Spleen (tissue), 11 donors: ENCODE data around the gene LRP10. TPM values are rescaled to one million over a fixed set of nuclear protein-coding genes. Genes with fewer than 3 reads are reported as not detected.
A peak's percentile ranks its signal among the peaks of the same experiment; 100 is the strongest.

Experiments used
- DNase-seq: peaks from one replicate; pipeline ENCODE4 v3.0.0-alpha.2; 2020
- H3K27ac ChIP-seq, 8 donors: fragments of 200-600 bp; sonication (generic) in 7 of 8; 1 replicate in 4 of 8; 2 replicates in 4 of 8; pipeline versions ENCODE4 v1.5.0 to v1.8.0; 2016 to 2021; ENCODE audit warnings: inconsistent platforms in 4 of 8, mild to moderate bottlenecking in 4 of 8, moderate library complexity in 1 of 8
- H3K27me3 ChIP-seq, 7 donors: fragments of 200-600 bp; sonication (generic) in 6 of 7; replicated peaks in 1 of 7; 1 replicate in 4 of 7; 2 replicates in 3 of 7; pipeline versions ENCODE4 v1.5.0 to v1.8.0; 2016 to 2021; ENCODE audit warnings: inconsistent platforms in 3 of 7, mild to moderate bottlenecking in 1 of 7
- H3K36me3 ChIP-seq, 6 donors: fragments of 200-600 bp; sonication (generic) in 5 of 6; 1 replicate in 4 of 6; 2 replicates in 2 of 6; pipeline versions ENCODE4 v1.5.0 to v1.8.0; 2016 to 2021; ENCODE audit warnings: inconsistent platforms in 2 of 6
- H3K4me1 ChIP-seq, 6 donors: fragments of 200-600 bp; sonication (generic) in 5 of 6; 1 replicate in 3 of 6; 2 replicates in 3 of 6; pipeline versions ENCODE4 v1.5.0 to v1.8.0; 2016 to 2021; ENCODE audit warnings: inconsistent platforms in 3 of 6
- H3K4me3 ChIP-seq, 8 donors: fragments of 200-600 bp; sonication (generic) in 7 of 8; 1 replicate in 4 of 8; 2 replicates in 4 of 8; pipeline versions ENCODE4 v1.5.0 to v1.8.0; 2016 to 2021; ENCODE audit warnings: inconsistent platforms in 4 of 8, mild to moderate bottlenecking in 4 of 8, moderate library complexity in 2 of 8
- H3K9me3 ChIP-seq, 8 donors: fragments of 200-600 bp; sonication (generic) in 7 of 8; 1 replicate in 4 of 8; 2 replicates in 4 of 8; pipeline versions ENCODE4 v1.5.0 to v1.8.0; 2016 to 2021; ENCODE audit warnings: inconsistent platforms in 4 of 8
- POLR2A ChIP-seq, 3 donors: fragments of 450-650 bp; IDR thresholded peaks; one replicate each; pipeline ENCODE4 v1.5.1; 2017; ENCODE audit warnings: antibody characterized with exemption in 3 of 3, mild to moderate bottlenecking in 1 of 3
- POLR2AphosphoS5 ChIP-seq, 3 donors: sonication (generic); formaldehyde crosslinking; IDR thresholded peaks; one replicate each; pipeline ENCODE4 v1.5.1; 2017; ENCODE audit warnings: antibody characterized with exemption in 3 of 3
- WGBS, 5 donors: extraction: QIAGEN DNeasy Blood & Tissue Kit in 3 of 5; methylation state at CpG; one replicate each; pipeline versions ENCODE4 v1.1.5 to v1.1.7; 2013 to 2018; 5-methylcytosine and 5-hydroxymethylcytosine counted together
- intact Hi-C: fragments of 100-400 bp; cut with DNase I; formaldehyde crosslinking; loops from one replicate; pipeline ENCODE4 v1.15.0; 2023; ENCODE audit warnings: low total_unique reads
- polyA plus RNA-seq, 3 donors: library from polyadenylated mRNA; stranded (reverse); fragments of 200-250 nt; gene quantifications; one replicate each; pipeline ENCODE4 v1.2.1, GENCODE V29; 2013
- total RNA-seq, 7 donors: library from RNA; depleted of rRNA in 3 of 7; stranded (reverse); fragments of >200 nt in 3 of 7; fragmentation: NEBNext Ultra II Directional in 4 of 7; extraction: Animal tissue kit (Norgen Biotek cat#: 25700) in 4 of 7; gene quantifications; one replicate each; pipeline versions ENCODE4 v1.1.0 to v1.2.1, GENCODE V29; 2016 to 2021
- TF ChIP-seq, protein P1 (sequence below), 11 experiments: fragments of 200-600 bp in 7 of 11; fragments of 450-650 bp in 4 of 11; sonication (generic) in 4 of 11; IDR thresholded peaks in 8 of 11; conservative IDR thresholded peaks in 3 of 11; 1 replicate in 7 of 11; 2 replicates in 4 of 11; pipeline versions ENCODE4 v1.4.0 to v1.8.0; 2016 to 2021; ENCODE audit warnings: antibody characterized with exemption in 11 of 11, inconsistent platforms in 4 of 11, mild to moderate bottlenecking in 1 of 11
- donor health status: healthy with polysubstance abuse.
- donor health status: DM: no; HTN: no; CAD: no; lungs with moderate emphysema.
- donor health status: DM: no; HTN: no; CAD: no.
- donor health status: Bipolar disorder and iron deficiency.
- donor health status: healthy.
- donor health status: DM: no; HTN: no; CAD: no.
- donor health status: DM: yes; HTN: yes; CAD: no.

LRP10 gene
- total and polyA plus RNA-seq, 10 donors: 7.9 to 205 (median 105) TPM

DNA sequence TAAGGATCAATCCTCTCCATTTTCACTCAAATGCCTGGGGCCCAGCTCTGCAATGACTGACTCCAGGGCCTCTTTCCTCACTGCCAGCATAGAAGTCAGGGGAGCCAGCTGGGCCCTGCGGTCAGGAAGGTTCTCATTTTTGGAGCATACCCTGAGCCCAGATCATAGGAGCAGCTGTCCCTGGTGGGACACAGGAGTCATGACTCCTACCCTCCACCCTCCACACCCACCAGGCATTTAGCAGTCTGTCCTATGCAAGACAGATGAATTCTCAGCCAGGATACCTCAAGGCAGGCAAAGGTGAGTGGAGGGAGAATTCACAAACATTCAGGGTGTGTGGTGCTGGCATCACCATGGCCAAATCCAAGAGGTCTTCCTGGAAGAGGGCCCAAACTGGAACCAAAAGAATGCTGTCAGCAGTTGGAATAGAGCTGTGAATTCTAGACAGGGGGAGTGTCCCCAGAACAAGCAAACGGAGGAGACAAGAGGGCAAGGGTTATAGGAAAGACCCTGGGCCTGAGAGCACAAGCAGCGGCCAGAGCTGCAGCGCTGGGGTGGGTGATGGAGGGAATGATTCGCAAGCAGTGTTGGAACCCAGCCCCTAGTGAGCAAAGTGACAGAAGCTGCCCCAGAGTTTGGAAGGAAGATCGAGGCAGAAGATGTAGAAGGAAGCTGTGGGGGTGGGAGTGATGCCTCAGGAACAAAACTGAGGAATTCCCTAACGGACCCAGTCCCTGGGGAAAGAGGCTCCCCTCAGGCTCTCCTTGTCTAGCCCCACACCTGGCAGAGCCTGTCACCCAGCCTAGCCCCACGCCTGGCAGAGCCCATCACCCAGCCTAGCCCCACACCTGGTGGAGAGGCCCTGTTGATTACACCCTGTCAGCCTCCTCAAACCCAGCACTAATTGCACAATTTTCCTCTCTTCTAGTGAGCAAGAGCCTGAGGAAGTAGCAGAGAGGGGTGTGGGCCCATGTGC, 7.0 kb downstream of the LRP10 start:
- Histone ChIP-seq H3K4me1 (peaks cover 3 to 75% (median 27%) of the 10 kb centered on the region in 6 donors), H3K27ac (peak overlapping the region in 2 of 8 donors; percentile 5 to 11), H3K36me3 (peaks cover 11 to 75% (median 60%) of the 10 kb centered on the region in 6 donors), H3K27me3 (peaks cover 0 to 7% (median 0%) of the 10 kb centered on the region in 7 donors), H3K9me3 (no peaks in the 10 kb centered on the region), H3K4me3 (no peak overlapping the region)
- DNase-seq: no peak
- WGBS, 5 donors: 73 to 89% (median 78%) methylated on average over 7 to 8 of the region's 8 CpGs
- intact Hi-C loops: no loop called here
- TF ChIP-seq, protein P1, sequence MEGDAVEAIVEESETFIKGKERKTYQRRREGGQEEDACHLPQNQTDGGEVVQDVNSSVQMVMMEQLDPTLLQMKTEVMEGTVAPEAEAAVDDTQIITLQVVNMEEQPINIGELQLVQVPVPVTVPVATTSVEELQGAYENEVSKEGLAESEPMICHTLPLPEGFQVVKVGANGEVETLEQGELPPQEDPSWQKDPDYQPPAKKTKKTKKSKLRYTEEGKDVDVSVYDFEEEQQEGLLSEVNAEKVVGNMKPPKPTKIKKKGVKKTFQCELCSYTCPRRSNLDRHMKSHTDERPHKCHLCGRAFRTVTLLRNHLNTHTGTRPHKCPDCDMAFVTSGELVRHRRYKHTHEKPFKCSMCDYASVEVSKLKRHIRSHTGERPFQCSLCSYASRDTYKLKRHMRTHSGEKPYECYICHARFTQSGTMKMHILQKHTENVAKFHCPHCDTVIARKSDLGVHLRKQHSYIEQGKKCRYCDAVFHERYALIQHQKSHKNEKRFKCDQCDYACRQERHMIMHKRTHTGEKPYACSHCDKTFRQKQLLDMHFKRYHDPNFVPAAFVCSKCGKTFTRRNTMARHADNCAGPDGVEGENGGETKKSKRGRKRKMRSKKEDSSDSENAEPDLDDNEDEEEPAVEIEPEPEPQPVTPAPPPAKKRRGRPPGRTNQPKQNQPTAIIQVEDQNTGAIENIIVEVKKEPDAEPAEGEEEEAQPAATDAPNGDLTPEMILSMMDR (IDR thresholded peaks at IDR 0.05 in 8 of 11, conservative IDR thresholded peaks at IDR 0.05 in 3 of 11): no peak
- TF ChIP-seq POLR2A (IDR thresholded peaks at IDR 0.05) (no peak), POLR2AphosphoS5 (IDR thresholded peaks at IDR 0.05) (peak; percentile 37 to 58 (median 43))

DNA sequence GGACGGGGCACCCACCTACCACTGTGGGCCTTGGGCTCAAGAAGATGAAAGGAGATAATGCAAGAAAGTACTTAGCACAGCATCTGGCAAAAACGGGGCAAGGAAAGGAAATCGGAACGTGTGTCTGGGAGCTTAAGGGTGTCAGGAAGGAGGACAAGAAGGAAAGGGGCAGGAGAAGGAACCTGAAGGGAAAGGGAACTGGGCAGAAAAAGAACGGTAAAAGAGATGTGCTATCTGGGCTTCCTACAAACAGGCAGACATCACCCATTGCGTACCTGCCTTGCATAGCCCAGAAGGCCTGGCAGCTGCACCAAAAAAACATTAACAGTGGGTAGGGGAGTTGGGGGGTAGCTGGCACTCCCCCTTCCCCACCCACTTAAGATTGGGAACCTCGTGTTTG, 10.5 kb downstream of the LRP10 start:
- H3K4me1 ChIP-seq: peaks cover 5 to 69% (median 26%) of the 10 kb centered on the region in 6 donors
- H3K9me3 ChIP-seq: no peaks in the 10 kb centered on the region
- WGBS, 5 donors: 39 to 48% (median 45%) methylated on average over 7 of the region's 7 CpGs
- peaks cover 0 to 19% (median 0%) of the 10 kb centered on the region in 7 donors for H3K27me3 ChIP-seq
- TF ChIP-seq, protein P1 (IDR thresholded peaks at IDR 0.05 in 8 of 11, conservative IDR thresholded peaks at IDR 0.05 in 3 of 11): no peak
- peak in 1 of 3 donors; percentile 31 for TF ChIP-seq POLR2AphosphoS5 (IDR thresholded peaks at IDR 0.05)
- peaks cover 3 to 40% (median 25%) of the 10 kb centered on the region in 6 donors for H3K36me3 ChIP-seq
- H3K4me3 ChIP-seq: no peak overlapping the region
- intact Hi-C loops: no loop called here
- H3K27ac ChIP-seq: no peak overlapping the region
- DNase-seq: no peak

DNA sequence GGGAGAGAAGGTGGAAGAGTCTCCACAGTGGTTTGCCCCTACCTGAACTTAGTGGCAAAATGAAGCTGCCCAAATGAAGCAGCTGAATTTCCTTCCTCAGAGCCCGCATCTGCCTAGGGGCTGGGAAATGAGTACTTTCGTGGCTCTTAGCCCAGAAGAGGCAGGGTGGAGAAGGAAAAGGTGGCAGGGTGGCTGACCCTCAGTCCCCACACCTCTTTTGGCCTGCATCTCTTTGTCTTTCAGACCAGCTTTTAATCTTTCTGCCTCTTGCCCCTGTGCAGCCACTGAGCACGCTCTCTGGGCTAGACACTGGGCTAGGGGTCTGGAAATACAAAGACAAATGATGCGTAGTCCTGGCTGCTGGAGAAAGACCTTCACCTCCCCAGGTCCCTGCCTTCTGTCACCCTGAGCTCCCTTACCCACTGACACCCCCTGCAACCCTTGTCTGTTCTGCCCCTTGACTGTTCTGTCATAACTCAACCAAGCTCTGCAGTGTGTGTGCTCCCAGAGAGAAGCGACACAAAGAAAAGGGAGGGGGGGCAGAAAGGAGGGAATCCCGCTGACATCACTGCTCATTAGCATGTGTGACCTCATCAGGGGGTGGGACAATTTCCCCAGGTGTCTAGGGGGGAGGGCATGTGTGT, 11.1 kb downstream of the LRP10 start:
- no peak overlapping the region for H3K4me3 ChIP-seq
- intact Hi-C loops: no loop called here
- TF ChIP-seq, protein P1 (IDR thresholded peaks at IDR 0.05 in 8 of 11, conservative IDR thresholded peaks at IDR 0.05 in 3 of 11): no peak
- TF ChIP-seq POLR2AphosphoS5 (IDR thresholded peaks at IDR 0.05) (peak in 1 of 3 donors; percentile 20), POLR2A (IDR thresholded peaks at IDR 0.05) (no peak)
- peaks cover 10 to 70% (median 32%) of the 10 kb centered on the region in 6 donors for H3K4me1 ChIP-seq
- 35 to 56% (median 47%) methylated on average over 6 of the region's 6 CpGs for WGBS, 5 donors
- no peak overlapping the region for H3K27ac ChIP-seq
- peaks cover 0 to 34% (median 19%) of the 10 kb centered on the region in 6 donors for H3K36me3 ChIP-seq
- H3K27me3 ChIP-seq: peaks cover 0 to 20% (median 0%) of the 10 kb centered on the region in 7 donors
- DNase-seq: no peak
- no peaks in the 10 kb centered on the region for H3K9me3 ChIP-seq
